WTC11 (cell line): ENCODE measurements around the gene IFNA21.

Source experiments
- CTCF ChIP-seq: fragments of 200-600 bp; IDR thresholded peaks from 2 replicates; pipeline ENCODE4 v1.8.0; 2022; ENCODE audit warnings: antibody characterized with exemption
- ESRRA ChIP-seq: sonication (generic); formaldehyde crosslinking; IDR thresholded peaks from 2 replicates; pipeline ENCODE4 v1.8.1; 2022; ENCODE audit warnings: mild to moderate bottlenecking, missing genetic modification reagents, borderline replicate concordance
- JUN ChIP-seq: sonication (generic); formaldehyde crosslinking; IDR thresholded peaks from 2 replicates; pipeline ENCODE4 v1.8.0; 2023; ENCODE audit warnings: mild to moderate bottlenecking, missing genetic modification reagents
- KAT7 ChIP-seq: sonication (generic); formaldehyde crosslinking; IDR thresholded peaks from 2 replicates; pipeline ENCODE4 v1.8.1; 2023; ENCODE audit warnings: missing genetic modification reagents, mild to moderate bottlenecking, borderline replicate concordance
- NR2C2 ChIP-seq: sonication (generic); formaldehyde crosslinking; IDR thresholded peaks from 2 replicates; pipeline ENCODE4 v1.8.0; 2022; ENCODE audit warnings: mild to moderate bottlenecking, missing genetic modification reagents
- NR3C1 ChIP-seq: sonication (generic); formaldehyde crosslinking; conservative IDR thresholded peaks from 2 replicates; pipeline ENCODE4 v1.8.1; 2023; ENCODE audit warnings: low read depth, mild to moderate bottlenecking, missing genetic modification reagents
- RELA ChIP-seq: sonication (generic); formaldehyde crosslinking; IDR thresholded peaks from 2 replicates; pipeline ENCODE4 v1.8.1; 2022; ENCODE audit warnings: missing genetic modification reagents, mild to moderate bottlenecking, borderline replicate concordance
- SOX15 ChIP-seq: fragments of 250-450 bp; sonication (Bioruptor Pico); IDR thresholded peaks from 2 replicates; pipeline ENCODE4 v1.9.0; 2021; ENCODE audit warnings: mild to moderate bottlenecking
- USF2 ChIP-seq: sonication (generic); formaldehyde crosslinking; IDR thresholded peaks from 2 replicates; pipeline ENCODE4 v1.8.1; 2023; ENCODE audit warnings: mild to moderate bottlenecking, missing genetic modification reagents, moderate library complexity
- ZNF121 ChIP-seq: sonication (generic); formaldehyde crosslinking; IDR thresholded peaks from 2 replicates; pipeline ENCODE4 v1.8.0; 2023; ENCODE audit warnings: missing genetic modification reagents

DNA sequence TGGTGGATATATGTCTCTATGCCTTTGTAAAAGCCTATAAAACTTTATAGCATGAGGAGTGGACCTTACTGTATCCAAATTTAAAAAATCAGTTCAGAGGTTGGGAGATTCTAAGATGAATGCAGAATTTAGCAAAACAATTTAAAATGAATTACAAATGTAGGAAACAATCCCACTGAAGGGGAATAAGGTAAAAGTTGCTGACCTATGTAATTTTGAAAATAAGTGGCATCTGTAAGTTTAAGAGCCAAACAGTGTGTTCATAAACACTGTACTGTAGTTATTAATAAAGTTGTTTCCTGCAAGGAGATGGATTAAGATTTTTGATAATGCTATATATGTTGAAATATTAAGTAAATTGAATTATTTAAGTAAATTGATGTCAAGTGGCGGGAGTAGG, 29.4 kb downstream of the IFNA21 start:
- TF ChIP-seq NR3C1 (CRISPR knock-in tag) (no peak), KAT7 (CRISPR knock-in tag) (no peak), JUN (CRISPR knock-in tag) (no peak), USF2 (CRISPR knock-in tag) (no peak), CTCF (no peak), RELA (CRISPR knock-in tag) (no peak), ESRRA (CRISPR knock-in tag) (no peak), NR2C2 (CRISPR knock-in tag) (no peak), SOX15 (CRISPR knock-in tag) (no peak), ZNF121 (CRISPR knock-in tag) (no peak)
